GM20000 (cell line): ENCODE data around the gene GABRQ.
A peak's percentile ranks its signal among the peaks of the same experiment; 100 is the strongest.

Experiments used
- DNase-seq: peaks from one replicate; pipeline ENCODE4 v3.0.0; 2012; ENCODE audit warnings: low spot score
- CTCF ChIP-seq: IDR thresholded peaks from 2 replicates; pipeline ENCODE4 v1.5.1; 2012; ENCODE audit warnings: mild to moderate bottlenecking, control low read depth; ENCODE audit errors: extremely low read depth, missing control alignments

Gene GABRQ

GRCh38 chrX:152632445-152633097 lies 5.1 kb upstream of the GABRQ start:
- DNase-seq, result no peak
- TF ChIP-seq CTCF, result peak; percentile 16

- DNase-seq, result no peak
- peak; percentile 44 for TF ChIP-seq CTCF
Observed at GRCh38 chrX:152635941-152636340, 1.8 kb upstream of the GABRQ start.

GRCh38 chrX:152638443-152638904 lies 779 bp downstream of the GABRQ start:
- TF ChIP-seq CTCF, result no peak

DNA sequence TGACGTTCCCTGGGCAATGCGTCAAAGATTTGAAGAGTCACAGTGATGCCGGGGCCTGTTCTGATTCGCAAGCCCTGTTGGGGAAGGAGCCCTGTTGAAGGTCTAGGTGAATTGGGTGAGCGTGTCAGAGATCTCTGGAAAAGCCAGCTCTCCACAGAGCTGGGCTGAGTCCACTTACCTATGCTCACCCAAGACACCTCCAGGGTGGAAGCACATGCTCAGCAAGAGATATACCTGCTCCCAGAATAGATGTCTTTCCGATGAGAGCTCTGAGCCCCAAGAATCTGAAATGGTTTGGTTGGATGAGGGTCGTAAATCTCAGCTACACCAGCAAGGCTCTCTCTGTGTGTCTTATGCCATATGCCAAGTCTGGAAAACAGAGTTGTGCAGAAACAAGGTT lies 1.7 kb downstream of the GABRQ start:
- TF ChIP-seq CTCF, result no peak
- DNase-seq, result no peak

More at GRCh38 chrX:152638443-152638904, 779 bp downstream of the GABRQ start:
- DNase-seq, result no peak

DNA sequence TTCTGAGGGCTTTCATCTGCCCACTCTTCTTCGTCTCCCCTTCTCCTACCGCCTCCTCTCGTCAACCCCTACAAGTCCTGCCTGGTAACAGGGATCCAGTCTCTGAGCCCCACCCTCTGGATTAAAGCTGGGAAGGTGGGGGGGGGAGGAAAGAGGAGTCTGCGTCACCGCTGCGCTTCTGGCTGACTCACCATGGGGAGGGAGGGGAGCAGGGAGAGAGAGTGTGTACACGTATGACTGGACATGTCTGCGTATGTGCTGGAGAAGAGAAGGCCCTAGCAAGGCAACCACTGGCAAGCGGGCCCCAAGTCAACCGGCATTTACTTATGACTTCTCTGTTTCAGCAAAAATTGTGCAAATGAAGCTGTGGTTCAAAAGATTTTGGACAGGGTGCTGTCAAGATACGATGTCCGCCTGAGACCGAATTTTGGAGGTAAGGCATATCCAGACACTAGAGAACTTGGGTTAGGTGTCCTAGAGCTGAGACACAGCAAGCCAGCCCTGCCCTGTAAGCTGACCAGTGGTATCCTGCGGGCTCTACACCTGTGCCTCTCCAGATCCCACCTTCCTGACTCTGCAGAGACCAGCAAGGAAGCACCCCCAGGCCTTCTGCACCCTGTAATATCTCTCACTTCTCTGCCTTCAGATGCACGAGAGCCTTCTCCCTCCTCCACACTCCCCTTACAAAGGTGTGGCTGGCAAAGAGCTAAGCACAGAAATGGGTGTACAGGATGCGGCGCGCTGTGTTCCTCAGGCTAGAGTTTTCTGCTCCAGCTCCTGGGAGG lies 2.5 kb downstream of the GABRQ start:
- DNase-seq, result no peak
- no peak for TF ChIP-seq CTCF

DNA sequence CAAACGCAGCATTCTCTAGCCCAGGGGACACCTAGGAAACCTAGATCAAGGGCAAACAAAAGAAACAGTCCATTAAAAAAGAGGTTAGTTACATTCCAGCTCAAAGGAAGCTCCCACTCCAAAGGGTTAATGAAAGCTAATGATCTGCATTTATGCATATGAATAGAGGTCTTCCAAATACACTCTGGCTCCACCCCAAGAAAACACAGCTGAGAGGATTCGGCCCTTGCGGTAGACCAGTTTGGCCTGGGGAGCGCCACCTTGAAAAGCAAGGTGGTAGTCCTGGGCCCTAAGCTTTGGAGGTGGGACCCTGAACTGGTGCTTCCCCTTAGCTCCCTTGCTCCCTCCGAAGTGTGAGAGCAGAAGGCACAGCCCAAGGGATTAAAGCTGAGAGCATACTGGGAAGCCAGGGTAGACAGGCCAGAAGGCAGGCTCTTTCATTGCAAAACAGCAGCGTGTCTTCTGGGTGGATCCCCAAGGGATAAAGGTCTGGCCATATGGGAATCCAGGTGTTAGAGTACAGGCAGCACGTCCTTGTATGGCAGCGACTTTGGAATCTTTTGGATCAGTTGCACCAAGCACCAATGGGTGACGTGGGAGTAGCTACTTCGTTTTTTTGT lies 3.7 kb downstream of the GABRQ start:
- TF ChIP-seq CTCF, result no peak
- no peak for DNase-seq

- TF ChIP-seq CTCF, result no peak
- DNase-seq, result no peak
Observed at GRCh38 chrX:152641996-152642395, 4.3 kb downstream of the GABRQ start.
